Adrenal gland (tissue), 12 donors: Measurements from ENCODE around the gene EFNA5. TPM values are rescaled to one million over a fixed set of nuclear protein-coding genes. Genes with fewer than 3 reads are reported as not detected.

Source experiments
- DNase-seq, 7 donors: peaks; one replicate each; pipeline ENCODE4 v3.0.0-alpha.2; 2019 to 2020
- H3K27ac ChIP-seq, 5 donors: fragments of 200-600 bp; sonication (generic) in 4 of 5; 1 replicate in 3 of 5; 2 replicates in 2 of 5; pipeline versions ENCODE4 v1.5.1 to v1.8.0; 2016 to 2020; ENCODE audit warnings: mild to moderate bottlenecking in 1 of 5
- H3K27me3 ChIP-seq: fragments of 200-600 bp; 2 replicates; pipeline ENCODE4 v1.8.0; 2021
- H3K36me3 ChIP-seq, 2 donors: fragments of 200-600 bp; replicated peaks in 1 of 2; 1 replicate in 1 of 2; 2 replicates in 1 of 2; pipeline versions ENCODE4 v1.5.1 to v1.8.0; 2018 to 2022
- H3K4me1 ChIP-seq, 2 donors: fragments of 200-600 bp; replicated peaks in 1 of 2; 1 replicate in 1 of 2; 2 replicates in 1 of 2; pipeline versions ENCODE4 v1.5.1 to v1.8.0; 2018 to 2021
- H3K4me3 ChIP-seq, 4 donors: fragments of 200-600 bp; sonication (generic) in 3 of 4; one replicate each; pipeline ENCODE4 v1.5.1; 2016 to 2018
- H3K9me3 ChIP-seq, 3 donors: fragments of 200-600 bp; sonication (generic) in 1 of 3; replicated peaks in 1 of 3; 1 replicate in 2 of 3; 2 replicates in 1 of 3; pipeline versions ENCODE4 v1.5.1 to v1.8.0; 2016 to 2021
- CTCF ChIP-seq, 6 experiments: fragments of 450-650 bp in 4 of 6; fragments of 200-600 bp in 2 of 6; sonication (generic) in 1 of 6; IDR thresholded peaks; 1 replicate in 5 of 6; 2 replicates in 1 of 6; pipeline versions ENCODE4 v1.5.1 to v1.8.0; 2016 to 2021; ENCODE audit warnings: antibody characterized with exemption in 6 of 6, mild to moderate bottlenecking in 2 of 6, moderate library complexity in 1 of 6
- POLR2A ChIP-seq, 2 donors: fragments of 450-650 bp; IDR thresholded peaks; one replicate each; pipeline ENCODE4 v1.6.1; 2017; ENCODE audit warnings: antibody characterized with exemption in 2 of 2, mild to moderate bottlenecking in 2 of 2, moderate library complexity in 1 of 2
- WGBS, 4 donors: extraction: QIAGEN DNeasy Blood & Tissue Kit in 2 of 4; methylation state at CpG; one replicate each; pipeline versions ENCODE4 v1.1.5 to v1.1.7; 2013 to 2017; 5-methylcytosine and 5-hydroxymethylcytosine counted together
- intact Hi-C, 2 donors: fragments of 100-400 bp; cut with DNase I; formaldehyde crosslinking; loops; one replicate each; pipeline versions ENCODE4 v1.14.1 to v1.15.0; 2022 to 2023
- polyA plus RNA-seq, 3 donors: library from polyadenylated mRNA; stranded (reverse); fragments of 200-250 nt in 2 of 3; fragments of 350-450 nt in 1 of 3; fragmentation: Illumina TruSeq in 1 of 3; extraction: RNeasy Lipid Tissue Mini Kit (QIAGEN cat#74804) in 1 of 3; gene quantifications; one replicate each; pipeline ENCODE4 v1.2.3, GENCODE V29; 2013 to 2014
- total RNA-seq, 9 donors: library from RNA; depleted of rRNA in 4 of 9; stranded (reverse); fragments of >200 nt in 4 of 9; fragments of 120-200 nt in 1 of 9; fragmentation: NEBNext Ultra II Directional in 1 of 9; extraction: Animal tissue kit (Norgen Biotek cat#: 25700) in 1 of 9; gene quantifications; one replicate each; pipeline versions ENCODE4 v1.1.0 to v1.2.4, GENCODE V29; 2013 to 2023
- donor health status: healthy with polysubstance abuse.
- donor health status: Bipolar disorder and iron deficiency.
- donor health status: DM: yes; HTN: yes; CAD: no.
- donor health status: DM: no; HTN: no; CAD: no.
- donor health status: DM: no; HTN: no; CAD: no.
- donor health status: DM: yes; HTN: yes; CAD: no.

The EFNA5 gene
- total and polyA plus RNA-seq, 12 donors: 0.06 to 11.8 (median 1.6) TPM

DNA sequence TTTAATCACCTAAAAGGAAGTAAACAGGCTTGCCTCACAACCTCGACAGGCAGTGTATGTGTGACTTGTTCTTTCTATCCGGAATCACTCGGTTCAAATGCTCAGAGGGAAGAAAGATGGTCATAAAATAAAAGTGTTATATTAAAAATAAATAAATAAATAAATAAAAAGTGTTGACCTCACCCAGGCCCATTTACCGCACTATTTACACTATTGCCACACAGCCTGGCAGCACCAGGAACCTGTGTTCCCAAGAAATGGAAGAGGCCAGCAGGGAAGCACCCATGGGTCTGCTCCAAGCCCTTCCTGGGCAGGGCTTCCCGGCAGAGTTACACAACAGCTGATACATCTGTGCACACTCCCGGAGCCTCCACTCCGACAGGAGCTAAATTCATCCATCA is 127.9 kb downstream of the EFNA5 start:
- intact Hi-C loops: no loop called here
- TF ChIP-seq POLR2A (IDR thresholded peaks at IDR 0.05): no peak
- no peak for TF ChIP-seq CTCF (IDR thresholded peaks at IDR 0.05)
- DNase-seq: peak; percentile 29 to 87 (median 74)
- H3K9me3 ChIP-seq: no peaks in the 10 kb centered on the region
- H3K27ac ChIP-seq: peak overlapping the region in 2 of 5 donors; percentile 21 to 61
- H3K27me3 ChIP-seq: no peaks in the 10 kb centered on the region
- WGBS, 4 donors: 38 to 44% (median 40%) methylated on average over 7 of the region's 7 CpGs
- peaks cover 5 to 14% of the 10 kb centered on the region in 2 donors for H3K4me1 ChIP-seq
- H3K4me3 ChIP-seq: no peak overlapping the region
- no peaks in the 10 kb centered on the region for H3K36me3 ChIP-seq

- no peak for TF ChIP-seq POLR2A (IDR thresholded peaks at IDR 0.05)
- no peak for TF ChIP-seq CTCF (IDR thresholded peaks at IDR 0.05)
- no peaks in the 10 kb centered on the region for H3K27me3 ChIP-seq
- no peaks in the 10 kb centered on the region for H3K9me3 ChIP-seq
- peak overlapping the region in 2 of 5 donors; percentile 21 to 61 for H3K27ac ChIP-seq
- H3K36me3 ChIP-seq: no peaks in the 10 kb centered on the region
- peaks cover 5 to 14% of the 10 kb centered on the region in 2 donors for H3K4me1 ChIP-seq
- 2 to 14% (median 11%) methylated on average over 3 to 4 of the region's 4 CpGs for WGBS, 4 donors
- DNase-seq: peak; percentile 76 to 95 (median 91)
- intact Hi-C loops: no loop called here
- H3K4me3 ChIP-seq: no peak overlapping the region
These were observed 128.3 kb downstream of the EFNA5 start for GRCh38 chr5:107542428-107542827.

GRCh38 chr5:107541400-107541799 is 129.3 kb downstream of the EFNA5 start:
- no peaks in the 10 kb centered on the region for H3K9me3 ChIP-seq
- H3K4me3 ChIP-seq: no peak overlapping the region
- H3K36me3 ChIP-seq: no peaks in the 10 kb centered on the region
- no peak overlapping the region for H3K27ac ChIP-seq
- intact Hi-C loops: no loop called here
- peaks cover 5 to 14% of the 10 kb centered on the region in 2 donors for H3K4me1 ChIP-seq
- DNase-seq: no peak
- H3K27me3 ChIP-seq: no peaks in the 10 kb centered on the region
- TF ChIP-seq CTCF (IDR thresholded peaks at IDR 0.05) (no peak), POLR2A (IDR thresholded peaks at IDR 0.05) (no peak)
- WGBS, 4 donors: 90 to 96% (median 94%) methylated on average over 1 of the region's 1 CpG

- Histone ChIP-seq H3K4me1 (peaks cover 5 to 14% of the 10 kb centered on the region in 2 donors), H3K27ac (no peak overlapping the region), H3K36me3 (no peaks in the 10 kb centered on the region), H3K9me3 (no peaks in the 10 kb centered on the region), H3K27me3 (no peaks in the 10 kb centered on the region), H3K4me3 (no peak overlapping the region)
- WGBS, 4 donors: 90 to 97% (median 95%) methylated on average over 4 of the region's 4 CpGs
- no peak for DNase-seq
- intact Hi-C loops: no loop called here
- TF ChIP-seq POLR2A (IDR thresholded peaks at IDR 0.05): no peak
These were observed 130.9 kb downstream of the EFNA5 start for GRCh38 chr5:107539726-107540330.
